Cardiac septum (tissue), 1 donor: ENCODE measurements around the gene PRRG3. TPM values are rescaled to one million over a fixed set of nuclear protein-coding genes. Genes with fewer than 3 reads are reported as not detected.

ENCODE experiments used
- DNase-seq: peaks from one replicate; pipeline ENCODE4 v3.0.0-alpha.2; 2020; ENCODE audit warnings: low spot score
- intact Hi-C: fragments of 100-400 bp; cut with DNase I; formaldehyde crosslinking; loops from one replicate; pipeline ENCODE4 v1.14.0; 2022
- total RNA-seq: library from RNA; stranded (reverse); fragmentation: NEBNext Ultra II Directional; extraction: Animal tissue kit (Norgen Biotek cat#: 25700); gene quantifications from one replicate; pipeline ENCODE4 v1.2.1, GENCODE V29; 2021
- donor health status: DM: no; HTN: no; CAD: no.

PRRG3 gene
- total RNA-seq, 1 donor from 2014 or later: 1.1 TPM

DNA sequence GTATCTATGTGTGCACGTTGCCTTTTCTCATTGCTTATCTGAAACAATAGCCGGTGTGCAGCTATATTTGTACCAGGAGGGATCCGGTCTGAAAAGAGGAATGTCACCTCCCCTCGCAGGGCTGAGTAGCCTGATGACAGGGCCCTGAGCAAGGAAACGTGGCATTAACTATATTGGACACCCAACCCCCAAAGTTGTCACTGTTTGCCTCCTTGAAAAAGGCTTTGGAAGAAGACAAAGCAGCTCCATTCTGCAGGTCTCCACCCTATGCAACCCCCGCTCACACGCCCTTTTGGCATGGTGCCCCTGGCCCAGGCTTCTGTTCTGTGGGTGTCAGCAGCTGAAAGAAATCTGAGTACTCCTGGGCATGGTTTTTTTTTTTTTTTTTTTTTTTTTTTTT is 8.2 kb downstream of the PRRG3 start:
- peak; percentile 79 for DNase-seq
- intact Hi-C loops: no loop called here

DNA sequence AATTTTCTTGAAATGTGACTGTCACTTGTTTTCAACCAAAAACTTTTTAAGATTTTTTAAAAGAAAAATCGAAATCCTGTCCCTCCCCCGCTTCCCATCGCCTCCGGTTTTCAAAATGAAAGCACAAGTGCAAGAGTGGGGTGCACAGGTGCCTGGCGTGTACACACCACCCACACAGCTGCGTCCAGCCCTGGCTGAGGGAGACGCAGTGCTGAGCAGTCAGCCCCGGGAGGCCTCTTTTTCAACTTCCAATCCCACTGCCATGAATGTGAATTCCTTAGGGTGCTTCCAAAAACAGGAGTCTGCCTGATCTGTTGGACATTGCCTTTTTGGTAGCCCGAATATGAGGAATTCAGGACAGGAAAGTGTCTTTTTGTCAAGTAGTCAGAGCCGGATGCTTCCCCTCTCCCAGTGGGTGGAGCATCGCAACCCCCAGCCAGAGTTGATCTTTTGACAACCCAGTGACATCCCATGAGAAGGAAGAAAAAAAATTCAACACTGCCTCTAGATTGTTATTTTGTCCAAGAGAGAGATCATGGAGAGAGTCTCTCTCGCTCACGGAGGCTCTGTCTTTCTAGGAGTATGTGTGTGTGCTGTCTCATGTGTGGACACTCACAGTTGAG is 8.9 kb downstream of the PRRG3 start:
- DNase-seq: peak; percentile 67
- intact Hi-C loops: no loop called here

DNA sequence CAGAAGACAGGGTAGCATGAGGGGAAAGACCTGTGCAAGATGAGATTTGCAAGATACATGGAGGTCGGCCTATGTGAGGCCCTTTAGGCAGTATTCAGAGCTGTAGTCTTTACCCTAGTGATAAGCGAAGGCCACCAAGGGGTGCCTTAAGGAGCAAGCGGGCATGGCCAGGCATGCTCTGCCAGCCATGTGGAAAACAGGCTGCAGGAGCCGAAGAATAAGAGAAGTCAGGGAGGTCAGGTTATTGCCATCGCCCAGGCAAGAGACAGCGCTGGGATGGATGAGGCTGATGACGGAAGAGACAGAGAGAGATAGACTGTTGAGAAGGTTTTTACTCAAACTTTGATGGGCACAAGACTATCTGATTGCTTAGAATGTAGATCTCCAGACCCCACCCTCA is 13.6 kb downstream of the PRRG3 start:
- DNase-seq: peak; percentile 58
- intact Hi-C loops: no loop called here

DNA sequence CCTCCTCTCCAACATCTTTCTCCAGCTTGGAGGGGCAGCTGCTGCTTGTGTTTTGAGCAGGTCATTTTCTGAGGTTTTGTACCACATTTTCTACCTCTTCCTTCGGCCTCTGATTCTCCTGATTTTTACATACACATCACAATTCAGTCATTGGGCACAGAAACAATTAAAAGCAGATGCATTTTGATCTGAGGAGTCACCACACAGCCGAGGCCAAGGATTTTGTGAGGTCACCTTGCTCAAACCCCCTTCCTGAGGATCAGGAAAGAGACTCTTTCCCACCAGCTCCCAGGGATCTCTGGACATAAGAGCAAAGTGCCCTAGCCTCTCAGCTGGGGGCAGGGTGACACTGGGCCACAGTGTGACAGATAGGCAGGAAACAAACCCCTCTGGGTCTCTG is 15.2 kb downstream of the PRRG3 start:
- peak; percentile 56 for DNase-seq
- intact Hi-C loops: no loop called here

DNA sequence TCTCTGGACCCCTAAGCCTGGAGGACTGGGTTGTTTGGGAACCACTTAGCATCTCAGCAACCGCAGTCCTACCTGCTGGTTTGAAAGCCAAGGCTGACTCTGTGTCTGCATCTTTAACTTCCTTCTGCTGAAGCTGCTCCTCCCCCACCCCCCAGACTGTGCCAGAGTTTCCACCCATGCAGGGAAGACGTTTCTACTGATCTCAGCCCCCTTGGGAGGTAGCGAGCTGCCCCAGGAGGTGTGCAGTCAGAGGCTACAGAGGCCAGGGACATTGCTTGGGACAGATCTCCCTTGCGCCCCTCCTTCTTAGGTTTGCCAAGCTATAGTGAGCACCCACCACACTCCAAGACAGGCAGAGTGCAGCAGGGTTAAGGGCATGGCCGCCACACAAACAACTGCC is 15.9 kb downstream of the PRRG3 start:
- DNase-seq: peak; percentile 17
- intact Hi-C loops: no loop called here

DNA sequence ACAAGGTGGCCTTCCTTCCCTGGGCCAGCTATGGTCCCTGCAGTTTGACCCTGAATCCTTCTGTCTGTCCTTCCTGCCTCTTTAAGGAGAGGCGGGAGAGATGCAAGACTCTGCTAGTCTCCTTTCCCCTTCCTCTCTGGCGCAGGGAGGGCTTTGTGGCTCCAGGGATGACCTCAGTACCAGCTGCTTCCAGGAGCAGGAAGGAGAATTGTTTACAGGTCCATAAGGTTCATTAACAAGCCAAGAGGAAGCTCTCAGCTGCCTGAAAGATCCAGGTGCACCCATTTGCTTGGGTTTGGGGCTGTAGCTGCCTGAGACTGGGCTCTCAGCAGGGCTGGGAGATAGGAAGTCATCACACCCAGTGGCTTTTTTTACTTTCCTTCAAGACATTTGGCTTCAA is 16.5 kb downstream of the PRRG3 start:
- DNase-seq: peak; percentile 59
- intact Hi-C loops: no loop called here

DNA sequence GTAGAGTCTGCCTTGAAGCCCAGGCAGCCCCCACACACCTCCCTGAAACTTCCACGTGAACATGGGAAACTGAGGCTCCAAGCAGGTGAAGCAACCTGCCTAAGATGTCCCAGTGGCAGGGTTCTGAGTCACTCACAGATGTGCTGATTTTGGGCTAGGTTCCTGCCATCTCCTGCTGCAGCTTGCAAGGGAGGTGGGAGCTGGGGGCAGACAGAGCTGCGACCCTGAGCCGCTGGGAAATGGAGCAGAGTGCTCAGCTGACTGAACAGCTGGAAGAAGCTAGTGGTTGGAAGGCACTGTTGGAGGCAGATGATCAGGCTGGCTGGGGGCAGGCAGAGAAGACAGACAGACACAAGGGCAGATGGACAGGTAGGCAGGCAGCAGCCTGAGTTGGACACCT is 17.0 kb downstream of the PRRG3 start:
- peak; percentile 53 for DNase-seq
- intact Hi-C loops: no loop called here

DNA sequence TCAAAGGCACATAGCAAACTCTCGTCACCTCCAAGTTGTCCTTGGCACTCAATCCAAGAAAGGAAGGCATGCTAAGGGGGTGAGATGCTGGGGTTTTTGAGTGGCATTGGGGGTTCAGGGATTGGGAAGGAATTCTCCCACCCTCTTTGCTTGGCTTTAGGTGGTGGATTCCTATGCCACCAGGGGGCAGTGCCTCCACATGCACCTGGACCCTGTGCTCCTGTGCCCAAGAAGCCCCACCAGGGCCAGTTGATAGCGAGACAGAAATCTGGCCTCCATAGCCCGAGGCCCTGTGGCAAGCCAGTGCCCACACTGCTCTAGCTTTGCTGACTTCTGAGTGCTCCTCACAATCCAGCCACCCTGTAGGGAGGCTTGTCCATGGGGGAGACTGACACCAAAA is 18.6 kb downstream of the PRRG3 start:
- peak; percentile 68 for DNase-seq
- intact Hi-C loops: no loop called here

DNA sequence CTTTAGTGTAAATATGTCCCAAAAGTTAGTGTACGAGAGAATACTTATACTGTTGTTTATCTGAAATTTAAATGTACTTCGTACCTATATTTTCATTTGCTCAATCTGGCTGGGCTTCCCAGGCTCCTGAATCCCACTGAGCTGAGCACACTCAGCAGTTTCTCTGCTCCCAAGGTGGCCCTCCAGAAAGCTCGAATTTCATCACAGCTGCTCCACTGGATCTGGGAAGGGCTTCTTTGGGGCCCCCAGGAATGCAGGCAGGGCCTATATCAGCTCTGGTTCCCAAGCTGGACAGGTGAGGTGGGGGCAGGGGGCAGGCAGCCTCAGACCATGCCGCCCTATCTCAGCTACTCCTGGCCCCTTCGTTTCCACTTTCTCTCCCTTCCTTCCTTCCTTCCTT is 19.1 kb downstream of the PRRG3 start:
- peak; percentile 22 for DNase-seq
- intact Hi-C loops: no loop called here

DNA sequence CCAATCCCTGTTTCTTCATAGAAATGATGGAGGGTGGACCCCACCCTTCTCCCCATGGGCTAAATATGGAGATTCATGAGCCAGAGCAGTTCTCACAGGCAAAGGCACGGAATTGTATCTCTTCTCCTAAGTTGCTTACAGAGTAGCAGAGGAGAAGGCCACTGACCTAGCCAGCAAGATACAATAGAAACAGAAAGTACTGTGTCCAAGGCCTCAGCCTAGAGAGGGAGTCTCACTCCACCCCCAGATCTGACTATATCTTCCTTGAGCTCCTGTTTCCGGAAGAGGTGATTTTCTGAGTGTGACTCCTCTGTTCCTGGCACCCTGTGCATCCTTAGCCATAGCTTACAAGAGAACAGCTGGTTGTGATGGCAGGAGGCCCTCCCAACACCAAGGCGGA is 20.5 kb downstream of the PRRG3 start, which contains the start of gene FATE1:
FATE1 (plus strand) TSS at position 284 of the 400 bp plus-strand sequence; CDS start at position 369, 85 bp downstream.
- DNase-seq: no peak
- intact Hi-C loops: no loop called here

DNA sequence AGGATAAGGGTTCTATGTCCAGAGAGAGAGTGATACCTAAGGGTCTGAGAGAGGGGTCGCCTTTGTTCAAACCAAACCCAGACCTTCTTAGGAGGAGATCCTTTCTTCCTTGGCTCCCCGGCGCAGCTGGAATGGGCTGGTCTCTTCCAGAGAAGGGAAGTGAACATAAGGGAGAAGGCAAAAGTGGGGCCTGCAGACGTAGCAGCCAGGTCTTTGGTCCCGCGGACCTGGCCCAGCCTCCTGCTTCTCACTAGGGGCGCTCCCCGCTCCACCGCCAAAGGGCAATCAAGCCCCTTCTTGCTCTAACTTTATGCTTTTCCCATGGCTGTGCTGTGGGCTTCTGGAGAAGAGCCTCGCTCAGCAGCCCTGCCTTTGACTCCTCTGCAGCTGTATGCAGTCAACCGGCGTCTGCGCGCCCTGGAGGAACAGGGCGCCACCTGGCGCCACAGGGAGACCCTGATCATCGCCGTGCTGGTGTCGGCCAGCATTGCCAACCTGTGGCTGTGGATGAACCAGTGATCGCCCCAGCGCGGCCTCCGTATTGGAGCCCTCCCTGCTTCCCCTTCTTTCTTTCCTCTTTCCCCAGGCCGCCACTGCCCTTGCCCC is 27.1 kb downstream of the PRRG3 start:
- peak; percentile 53 for DNase-seq
- intact Hi-C loops: no loop called here

DNA sequence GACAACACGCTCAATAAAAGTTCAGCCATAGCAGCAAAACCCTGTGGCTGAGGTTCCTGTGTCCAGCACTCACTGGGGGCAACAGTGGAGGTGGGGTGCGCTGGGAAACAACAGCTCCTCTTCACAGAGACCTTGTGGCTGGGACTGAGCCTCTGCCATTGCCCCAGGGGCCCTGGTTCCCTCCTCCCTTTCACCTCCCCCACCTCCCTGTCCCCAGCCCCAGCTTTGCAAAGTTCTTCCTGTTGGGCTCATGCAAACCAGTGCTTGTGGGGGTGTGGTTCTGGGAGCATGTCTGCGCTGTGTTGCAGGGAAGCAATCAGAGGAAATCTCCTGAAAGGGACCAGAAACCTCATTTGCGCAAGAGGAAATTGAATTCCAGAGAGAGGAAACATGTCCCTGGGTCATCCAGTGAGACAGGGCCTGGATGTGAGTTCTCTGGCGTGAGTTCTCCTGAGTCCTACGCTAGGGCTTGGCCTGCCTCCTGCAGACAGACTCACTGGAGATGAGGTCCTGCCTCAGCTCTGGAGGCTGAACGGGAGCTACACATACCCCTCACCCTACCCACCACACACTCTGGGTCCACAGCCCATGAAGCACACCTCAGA is 28.0 kb downstream of the PRRG3 start:
- intact Hi-C loops: no loop called here
- peak; percentile 68 for DNase-seq

DNA sequence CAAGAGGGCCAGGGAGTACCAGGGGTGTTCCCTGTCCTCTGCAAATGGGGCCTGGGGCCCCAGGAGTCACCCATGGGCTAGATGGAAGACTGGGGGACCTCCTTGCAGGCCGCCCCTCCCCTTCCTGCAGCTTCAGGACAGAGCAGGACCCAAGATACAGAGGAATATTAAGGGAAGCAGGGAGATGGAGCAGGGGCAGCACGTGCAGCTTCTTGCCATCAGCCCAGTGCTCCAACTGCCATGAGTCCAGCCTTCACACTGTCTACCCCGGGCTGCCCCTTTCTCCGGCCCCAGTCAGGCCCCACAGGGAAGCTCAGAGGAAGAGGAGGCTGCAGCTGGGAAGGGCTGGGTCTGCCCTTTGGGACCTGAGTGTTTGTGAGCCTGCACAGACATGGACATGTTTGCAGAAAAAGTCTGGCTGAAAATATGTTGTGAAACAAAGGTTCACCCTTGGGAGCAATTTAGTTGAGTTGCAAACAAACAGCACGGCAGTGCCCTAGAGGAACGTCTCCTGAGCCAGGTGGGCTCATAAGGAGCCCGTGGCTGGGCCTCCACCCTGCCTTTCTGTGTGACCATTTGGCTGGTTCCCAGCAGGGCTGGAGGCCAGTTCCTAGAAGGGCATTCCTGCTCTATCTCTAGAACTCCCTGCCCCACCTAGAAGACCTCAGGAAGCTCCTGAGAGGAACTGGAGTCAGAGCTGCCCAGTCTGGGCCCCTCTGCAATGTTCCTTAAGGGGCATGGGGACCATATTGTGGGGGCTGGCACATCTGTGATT is 29.5 kb downstream of the PRRG3 start:
- peak; percentile 55 for DNase-seq

DNA sequence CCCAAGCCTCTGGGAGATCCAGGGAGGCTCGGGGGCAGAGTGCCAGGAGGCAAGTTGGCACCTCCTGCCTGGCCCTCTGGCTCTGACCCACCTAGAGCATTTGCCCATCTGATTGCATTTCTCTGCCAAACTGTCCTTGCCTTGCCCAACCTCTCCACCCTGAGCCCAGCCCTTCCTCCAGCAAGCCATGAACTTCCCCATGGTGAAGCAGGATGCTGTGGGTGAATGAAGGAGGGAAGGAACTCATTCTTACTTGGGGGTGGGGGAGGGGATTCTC is 30.0 kb downstream of the PRRG3 start:
- DNase-seq: peak; percentile 49
- intact Hi-C loops: no loop called here

More for the DNA sequence above, 29.5 kb downstream of the PRRG3 start:
- intact Hi-C loops: no loop called here

DNA sequence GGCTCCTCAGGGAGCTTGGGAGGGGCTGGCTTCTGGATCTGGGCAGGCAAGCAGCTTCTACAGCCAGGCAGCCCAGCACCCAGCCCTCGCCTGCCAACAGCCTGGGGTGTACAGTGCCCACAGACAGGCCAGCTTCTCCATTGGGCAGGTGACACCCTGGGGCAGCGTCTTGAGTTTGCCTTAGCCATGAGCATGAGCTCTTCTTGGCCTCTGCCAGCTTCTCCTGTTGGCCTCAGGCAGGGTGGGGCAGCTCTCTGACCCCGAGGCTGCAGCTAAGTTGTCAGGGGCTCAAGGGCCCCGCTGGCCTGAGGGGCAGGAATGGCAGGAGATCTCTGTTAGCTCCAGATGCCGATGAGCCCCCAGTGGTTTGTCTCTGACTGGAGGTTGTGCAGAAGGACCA is 31.5 kb downstream of the PRRG3 start:
- DNase-seq: no peak
- intact Hi-C loops: no loop called here

DNA sequence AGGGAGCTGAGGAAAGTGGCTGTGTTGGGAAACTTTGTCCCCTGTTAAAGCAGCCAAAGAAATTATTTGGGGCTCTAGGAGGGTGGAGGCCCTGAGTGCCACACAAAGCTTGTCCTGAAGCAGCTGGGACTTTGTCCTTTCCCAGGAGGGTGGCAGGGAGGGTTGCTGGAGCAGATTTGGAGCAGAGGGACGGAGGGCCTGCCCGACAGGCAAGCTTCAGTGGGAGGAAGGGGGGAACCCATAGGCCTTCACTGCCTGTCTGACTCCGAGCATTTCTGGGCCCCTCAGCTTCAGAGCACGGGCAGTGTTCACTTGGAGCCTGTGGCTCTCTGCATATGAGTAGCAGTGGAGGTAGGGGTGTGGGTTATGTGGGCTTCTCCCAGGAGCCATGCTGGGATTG is 32.1 kb downstream of the PRRG3 start:
- no peak for DNase-seq
- intact Hi-C loops: no loop called here

DNA sequence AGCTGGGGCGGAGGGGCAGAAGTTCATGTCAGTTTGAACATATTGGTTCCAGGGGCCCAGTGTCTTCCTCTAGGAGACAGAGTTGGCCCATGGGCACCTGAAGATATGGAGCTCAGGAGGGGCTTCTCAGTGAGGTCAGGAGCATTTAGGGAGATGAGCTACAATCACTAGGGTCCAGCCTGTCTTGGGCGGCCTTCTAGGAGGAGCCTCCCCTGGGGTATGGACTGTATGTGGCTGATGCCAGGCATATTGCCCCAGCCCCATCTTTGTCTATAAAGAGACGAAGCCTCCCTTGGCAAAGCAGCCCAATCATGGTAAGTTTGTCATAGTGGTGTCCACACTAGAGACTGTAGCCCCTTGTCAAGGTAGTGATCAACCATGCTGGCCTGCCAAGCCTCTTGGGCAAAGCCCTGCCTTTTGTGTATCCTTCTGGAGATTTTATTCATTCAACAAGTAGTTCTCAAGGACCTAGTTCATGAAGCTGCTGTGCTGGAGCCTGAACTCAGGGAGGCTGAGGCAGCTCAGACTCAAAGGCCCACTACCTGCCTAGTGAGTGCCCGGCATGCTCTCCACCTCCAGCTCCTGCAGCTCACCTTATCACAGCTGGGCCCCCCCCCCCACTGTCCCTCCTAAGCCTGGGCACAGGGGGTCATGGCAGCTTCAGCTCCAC is 33.9 kb downstream of the PRRG3 start:
- peak; percentile 49 for DNase-seq
- intact Hi-C loops: no loop called here

DNA sequence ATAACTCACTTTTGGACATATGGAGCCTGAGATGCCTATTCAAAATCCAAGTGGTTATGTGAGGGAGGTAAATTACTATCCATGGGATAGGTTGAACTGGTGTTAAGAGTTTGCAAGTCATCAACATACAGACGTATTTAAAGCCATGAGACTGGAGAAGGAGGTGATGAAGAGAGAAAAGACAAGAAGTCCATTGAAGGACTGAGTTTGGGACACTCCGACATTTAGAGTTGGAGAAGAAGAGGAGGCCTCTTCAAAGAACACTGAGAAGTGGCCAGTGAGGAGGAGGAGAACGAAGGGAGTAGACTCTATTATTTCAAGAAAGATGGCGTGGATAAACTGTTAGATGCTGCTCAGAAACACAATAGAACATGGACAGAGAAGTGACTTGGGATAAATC is 39.2 kb downstream of the PRRG3 start, which contains the start of gene CNGA2:
CNGA2 (plus strand) TSS at position 301 of the 400 bp plus-strand sequence. CDS start 3,738 bp downstream, outside the sequence.
- DNase-seq: no peak
- intact Hi-C loops: no loop called here

DNA sequence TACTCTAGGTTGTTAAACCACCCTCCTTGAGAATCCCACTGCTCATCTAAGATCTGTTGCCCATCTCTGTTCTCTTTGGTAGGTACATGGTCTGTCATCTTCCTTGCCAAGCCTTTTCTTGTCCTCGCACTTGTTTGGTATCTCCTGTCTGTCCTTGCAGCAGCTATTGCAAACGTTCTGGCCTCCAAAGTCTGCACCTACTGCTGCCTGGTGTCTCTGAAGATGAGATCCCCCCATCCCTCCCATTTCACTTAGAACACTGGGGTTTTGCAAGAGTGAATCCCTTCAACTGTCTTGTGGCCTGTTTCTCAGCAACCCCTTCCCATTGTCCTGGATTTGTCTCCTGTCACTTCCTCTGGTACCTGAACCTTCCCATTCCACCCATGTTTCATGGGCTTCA is 40.0 kb downstream of the PRRG3 start:
- intact Hi-C loops: no loop called here
- DNase-seq: peak; percentile 56

DNA sequence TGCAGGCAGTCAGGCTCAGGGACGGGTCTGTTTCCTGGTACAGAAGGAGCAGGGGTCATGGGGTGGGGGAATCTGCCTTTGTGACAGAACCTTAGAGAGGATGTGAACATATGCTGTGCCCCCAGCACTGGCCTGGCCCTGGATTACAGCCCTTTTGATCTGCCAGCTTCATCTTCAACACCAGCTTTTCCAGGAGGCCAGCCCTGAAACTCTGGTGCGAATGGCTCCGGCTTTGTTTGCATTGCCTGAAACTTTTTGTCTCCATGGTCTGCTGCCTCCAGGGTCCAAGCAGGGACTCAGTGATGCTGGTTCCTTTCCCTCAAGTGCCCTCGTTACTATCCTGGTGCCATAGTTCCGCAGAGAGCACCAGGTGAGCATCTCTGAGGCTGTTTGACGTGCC is 41.4 kb downstream of the PRRG3 start:
- no peak for DNase-seq
- intact Hi-C loops: no loop called here
